DMS79 treated with DMSO at 0.1 percent for 48 hours (cell line): ENCODE results near the gene KCNMA1.

ENCODE experiments used
- DNase-seq: peaks from one replicate; lab custom pipeline; 2025; lab: John Stamatoyannopoulos, UW

The KCNMA1 gene

GRCh38 chr10:77266242-77266641 lies 371.4 kb downstream of the KCNMA1 start:
- no peak for DNase-seq

- no peak for DNase-seq
Observed at GRCh38 chr10:77264527-77264926, 373.1 kb downstream of the KCNMA1 start.

GRCh38 chr10:77264107-77264506 lies 373.5 kb downstream of the KCNMA1 start:
- DNase-seq: no peak

GRCh38 chr10:77263700-77264099 lies 373.9 kb downstream of the KCNMA1 start:
- DNase-seq: no peak

- DNase-seq: no peak
Observed at GRCh38 chr10:77261146-77261545, 376.5 kb downstream of the KCNMA1 start.

- no peak for DNase-seq
Observed at GRCh38 chr10:77259171-77259874, 378.3 kb downstream of the KCNMA1 start.

- no peak for DNase-seq
Observed at GRCh38 chr10:77256346-77256745, 381.3 kb downstream of the KCNMA1 start.

GRCh38 chr10:77253556-77254064 lies 384.0 kb downstream of the KCNMA1 start:
- no peak for DNase-seq

GRCh38 chr10:77253147-77253545 lies 384.5 kb downstream of the KCNMA1 start:
- no peak for DNase-seq

GRCh38 chr10:77252380-77253146 lies 385.0 kb downstream of the KCNMA1 start:
- no peak for DNase-seq

GRCh38 chr10:77251297-77252013 lies 386.2 kb downstream of the KCNMA1 start:
- no peak for DNase-seq

- DNase-seq: peak; percentile 79
Observed at GRCh38 chr10:77249901-77250459, 387.6 kb downstream of the KCNMA1 start.

GRCh38 chr10:77248104-77248790 lies 389.4 kb downstream of the KCNMA1 start:
- no peak for DNase-seq

- peak; percentile 53 for DNase-seq
Observed at GRCh38 chr10:77247031-77247990, 390.3 kb downstream of the KCNMA1 start.

- DNase-seq: no peak
Observed at GRCh38 chr10:77245953-77246352, 391.7 kb downstream of the KCNMA1 start.

- no peak for DNase-seq
Observed at GRCh38 chr10:77244746-77245145, 392.9 kb downstream of the KCNMA1 start.

- no peak for DNase-seq
Observed at GRCh38 chr10:77244286-77244685, 393.3 kb downstream of the KCNMA1 start.

- DNase-seq: no peak
Observed at GRCh38 chr10:77241350-77241725, 396.3 kb downstream of the KCNMA1 start.

- no peak for DNase-seq
Observed at GRCh38 chr10:77240706-77241349, 396.8 kb downstream of the KCNMA1 start.

- DNase-seq: no peak
Observed at GRCh38 chr10:77240041-77240652, 397.5 kb downstream of the KCNMA1 start.
